Spinal cord (tissue), 10 donors: Measurements from ENCODE around the gene YEATS2. TPM values are rescaled to one million over a fixed set of nuclear protein-coding genes. Genes with fewer than 3 reads are reported as not detected.
A peak's percentile ranks its signal among the peaks of the same experiment; 100 is the strongest.
"Not testable (repeated sequence)": the region's sequence is repeated elsewhere in the genome, so short reads cannot be mapped to it uniquely, and the experiment has no call there.

ENCODE experiments used
- DNase-seq, 6 donors: peaks; one replicate each; pipeline versions ENCODE4 v3.0.0 to v3.0.0-alpha.2; 2013 to 2015; ENCODE audit warnings: low spot score in 6 of 6, low read depth in 4 of 6
- H3K27ac ChIP-seq: one replicate; pipeline ENCODE4 v1.5.1; 2013; ENCODE audit warnings: low read depth, low read length, control low read depth
- H3K27me3 ChIP-seq: one replicate; pipeline ENCODE4 v1.6.1; 2013; ENCODE audit warnings: low read length; ENCODE audit not compliant: control insufficient read depth, insufficient read depth
- H3K36me3 ChIP-seq: one replicate; pipeline ENCODE4 v1.6.1; 2013; ENCODE audit warnings: low read length; ENCODE audit not compliant: control insufficient read depth, insufficient read depth
- H3K4me1 ChIP-seq: one replicate; pipeline ENCODE4 v1.6.1; 2013; ENCODE audit warnings: low read length; ENCODE audit not compliant: control insufficient read depth, insufficient read depth
- H3K4me3 ChIP-seq: one replicate; pipeline ENCODE4 v1.5.1; 2013; ENCODE audit warnings: low read depth, low read length, control low read depth
- H3K9me3 ChIP-seq: one replicate; pipeline ENCODE4 v1.6.1; 2013; ENCODE audit warnings: low read length; ENCODE audit not compliant: control insufficient read depth, insufficient read depth
- WGBS: methylation state at CpG from one replicate; pipeline ENCODE4 v1.1.5; 2013; ENCODE audit warnings: missing lambda C conversion rate; ENCODE audit not compliant: insufficient coverage; 5-methylcytosine and 5-hydroxymethylcytosine counted together
- polyA plus RNA-seq, 2 donors: library from polyadenylated mRNA; unstranded; fragments of 120-200 nt; gene quantifications; one replicate each; pipeline ENCODE4 v1.2.1, GENCODE V29; 2013; ENCODE audit not compliant: insufficient read length in 2 of 2
- total RNA-seq, 2 donors: library from RNA; depleted of rRNA in 1 of 2; stranded (reverse); fragments of 120-200 nt in 1 of 2; fragments of >200 nt in 1 of 2; gene quantifications; one replicate each; pipeline versions ENCODE4 v1.2.3 to v1.2.4, GENCODE V29; 2013 to 2014
- donor health status: healthy.

Gene YEATS2
- total and polyA plus RNA-seq, 4 donors = 32.9 to 43.3 (median 37.3) TPM

- no peaks in the 10 kb centered on the region for H3K4me1 ChIP-seq
- no peak overlapping the region for H3K4me3 ChIP-seq
- H3K27me3 ChIP-seq = no peaks in the 10 kb centered on the region
- H3K27ac ChIP-seq = no peak overlapping the region
- 97% methylated on average over 3 of the region's 7 CpGs for WGBS
- H3K9me3 ChIP-seq = no peaks in the 10 kb centered on the region
- DNase-seq = no peak
- peaks cover 44% of the 10 kb centered on the region for H3K36me3 ChIP-seq
These were observed 85.1 kb downstream of the YEATS2 start for GRCh38 chr3:183782576-183783276.

GRCh38 chr3:183784503-183784902, 86.9 kb downstream of the YEATS2 start:
- WGBS = 100% methylated on average over 3 of the region's 10 CpGs
- peaks cover 35% of the 10 kb centered on the region for H3K36me3 ChIP-seq
- H3K4me3 ChIP-seq, H3K9me3 ChIP-seq, H3K4me1 ChIP-seq, H3K27me3 ChIP-seq, DNase-seq, H3K27ac ChIP-seq: not testable (repeated sequence)

- Histone ChIP-seq H3K27ac (no peak overlapping the region), H3K9me3 (no peaks in the 10 kb centered on the region), H3K27me3 (no peaks in the 10 kb centered on the region), H3K4me3 (no peak overlapping the region), H3K4me1 (no peaks in the 10 kb centered on the region), H3K36me3 (peaks cover 36% of the 10 kb centered on the region)
- WGBS = 72% methylated on average over 2 of the region's 4 CpGs
- DNase-seq = no peak
These were observed 92.2 kb downstream of the YEATS2 start for GRCh38 chr3:183789826-183790225.

GRCh38 chr3:183790700-183791099, 93.1 kb downstream of the YEATS2 start:
- H3K4me3 ChIP-seq = no peak overlapping the region
- H3K4me1 ChIP-seq = no peaks in the 10 kb centered on the region
- no peaks in the 10 kb centered on the region for H3K9me3 ChIP-seq
- H3K36me3 ChIP-seq = peaks cover 33% of the 10 kb centered on the region
- H3K27me3 ChIP-seq = no peaks in the 10 kb centered on the region
- WGBS = 93% methylated on average over 8 of the region's 16 CpGs
- DNase-seq = no peak
- H3K27ac ChIP-seq = no peak overlapping the region

GRCh38 chr3:183792976-183793375, 95.4 kb downstream of the YEATS2 start:
- peaks cover 31% of the 10 kb centered on the region for H3K36me3 ChIP-seq
- no peaks in the 10 kb centered on the region for H3K27me3 ChIP-seq
- no peaks in the 10 kb centered on the region for H3K9me3 ChIP-seq
- WGBS = no CpG with 5 or more reads among the region's 6 CpGs
- H3K4me3 ChIP-seq = no peak overlapping the region
- no peak for DNase-seq
- H3K4me1 ChIP-seq = no peaks in the 10 kb centered on the region
- H3K27ac ChIP-seq = no peak overlapping the region

GRCh38 chr3:183794452-183794851, 96.9 kb downstream of the YEATS2 start:
- H3K27ac ChIP-seq = no peak overlapping the region
- H3K36me3 ChIP-seq = peaks cover 43% of the 10 kb centered on the region
- WGBS = no CpG with 5 or more reads among the region's 4 CpGs
- no peaks in the 10 kb centered on the region for H3K27me3 ChIP-seq
- no peaks in the 10 kb centered on the region for H3K9me3 ChIP-seq
- no peaks in the 10 kb centered on the region for H3K4me1 ChIP-seq
- no peak overlapping the region for H3K4me3 ChIP-seq
- DNase-seq = no peak

- H3K9me3 ChIP-seq = no peaks in the 10 kb centered on the region
- no peaks in the 10 kb centered on the region for H3K27me3 ChIP-seq
- no peak overlapping the region for H3K4me3 ChIP-seq
- peaks cover 35% of the 10 kb centered on the region for H3K36me3 ChIP-seq
- H3K4me1 ChIP-seq = no peaks in the 10 kb centered on the region
- WGBS = 98% methylated on average over 4 of the region's 6 CpGs
- H3K27ac ChIP-seq = no peak overlapping the region
- DNase-seq = no peak
These were observed 98.8 kb downstream of the YEATS2 start for GRCh38 chr3:183796372-183796771.

- H3K27me3 ChIP-seq = no peaks in the 10 kb centered on the region
- peaks cover 37% of the 10 kb centered on the region for H3K36me3 ChIP-seq
- no peak overlapping the region for H3K27ac ChIP-seq
These were observed 100.4 kb downstream of the YEATS2 start for GRCh38 chr3:183797996-183798395.

GRCh38 chr3:183799461-183799860, 101.9 kb downstream of the YEATS2 start:
- no peaks in the 10 kb centered on the region for H3K27me3 ChIP-seq
- H3K9me3 ChIP-seq = no peaks in the 10 kb centered on the region
- H3K27ac ChIP-seq = no peak overlapping the region
- no peak overlapping the region for H3K4me3 ChIP-seq
- no peaks in the 10 kb centered on the region for H3K4me1 ChIP-seq
- H3K36me3 ChIP-seq = peaks cover 47% of the 10 kb centered on the region
- DNase-seq = no peak
- WGBS = 86% methylated on average over 4 of the region's 5 CpGs

More at GRCh38 chr3:183797996-183798395, 100.4 kb downstream of the YEATS2 start:
- no peak for DNase-seq
- Histone ChIP-seq H3K9me3 (no peaks in the 10 kb centered on the region), H3K4me3 (no peak overlapping the region), H3K4me1 (no peaks in the 10 kb centered on the region)
- WGBS = 96% methylated on average over 9 of the region's 9 CpGs

- DNase-seq = peak in 3 of 6 donors; percentile 12 to 73 (median 41)
- H3K4me3 ChIP-seq = no peak overlapping the region
- no peaks in the 10 kb centered on the region for H3K9me3 ChIP-seq
- no peaks in the 10 kb centered on the region for H3K4me1 ChIP-seq
- H3K36me3 ChIP-seq = peaks cover 56% of the 10 kb centered on the region
- WGBS = 74% methylated on average over 4 of the region's 8 CpGs
- no peak overlapping the region for H3K27ac ChIP-seq
- no peaks in the 10 kb centered on the region for H3K27me3 ChIP-seq
These were observed 102.8 kb downstream of the YEATS2 start for GRCh38 chr3:183800243-183800863.
